Lung (tissue), 13 donors: ENCODE measurements around the gene BCAS1. TPM values are rescaled to one million over a fixed set of nuclear protein-coding genes. Genes with fewer than 3 reads are reported as not detected.

ENCODE experiments used
- ATAC-seq: fragments of 200-7000 bp; cut with Tn5 transposase; one replicate; pipeline ENCODE4 v1.9.1; 2020; ENCODE audit warnings: moderate number of reproducible peaks; ENCODE audit not compliant: insufficient read depth, low FRiP score
- DNase-seq, 3 donors: peaks; one replicate each; pipeline ENCODE4 v3.0.0-alpha.2; 2013 to 2017
- H3K27ac ChIP-seq, 2 donors: one replicate each; pipeline ENCODE4 v1.5.1; 2013; ENCODE audit warnings: mild to moderate bottlenecking in 2 of 2, moderate library complexity in 2 of 2, control low read depth in 1 of 2, inconsistent platforms in 1 of 2, low read depth in 1 of 2, low read length in 1 of 2
- H3K27me3 ChIP-seq, 3 donors: one replicate each; pipeline ENCODE4 v1.5.1; 2013; ENCODE audit warnings: low read length in 2 of 3; ENCODE audit not compliant: control insufficient read depth in 3 of 3, insufficient read depth in 3 of 3
- H3K36me3 ChIP-seq, 4 donors: one replicate each; pipeline ENCODE4 v1.5.1; 2013; ENCODE audit warnings: low read length in 4 of 4, mild to moderate bottlenecking in 1 of 4, moderate library complexity in 1 of 4; ENCODE audit not compliant: control insufficient read depth in 4 of 4, insufficient read depth in 4 of 4
- H3K4me1 ChIP-seq, 5 donors: one replicate each; pipeline ENCODE4 v1.5.1; 2013; ENCODE audit warnings: low read length in 5 of 5, mild to moderate bottlenecking in 2 of 5, moderate library complexity in 1 of 5; ENCODE audit not compliant: control insufficient read depth in 5 of 5, insufficient read depth in 5 of 5
- H3K4me3 ChIP-seq: one replicate; pipeline ENCODE4 v1.5.1; 2013; ENCODE audit warnings: mild to moderate bottlenecking, control low read depth, moderate library complexity
- H3K9ac ChIP-seq, 2 donors: one replicate each; pipeline ENCODE4 v1.5.1; 2013; ENCODE audit warnings: low read length in 2 of 2, control low read depth in 1 of 2; ENCODE audit not compliant: insufficient read depth in 1 of 2
- H3K9me3 ChIP-seq, 4 donors: one replicate each; pipeline ENCODE4 v1.5.1; 2013; ENCODE audit warnings: low read length in 3 of 4, mild to moderate bottlenecking in 1 of 4, moderate library complexity in 1 of 4; ENCODE audit not compliant: control insufficient read depth in 4 of 4, insufficient read depth in 3 of 4
- WGBS, 2 donors: extraction: QIAGEN DNeasy Blood & Tissue Kit; methylation state at CpG; one replicate each; pipeline ENCODE4 v1.1.7; 2013; 5-methylcytosine and 5-hydroxymethylcytosine counted together
- polyA plus RNA-seq, 2 donors: library from polyadenylated mRNA; stranded (reverse); fragments of 200-250 nt; gene quantifications; one replicate each; pipeline ENCODE4 v1.2.1, GENCODE V29; 2013
- small RNA-seq: library from RNA; depleted of rRNA; stranded (forward); fragments of <200 nt; gene quantifications from one replicate; pipeline ENCODE3, GENCODE V24; 2014; ENCODE audit warnings: low replicate concordance
- total RNA-seq, 2 donors: library from RNA; depleted of rRNA in 1 of 2; stranded (reverse); fragments of >200 nt in 1 of 2; gene quantifications; one replicate each; pipeline ENCODE4 v1.2.1, GENCODE V29; 2014 to 2021
- TF ChIP-seq, protein P1 (sequence below): IDR thresholded peaks from 2 replicates; pipeline ENCODE4 v1.5.1; 2012; ENCODE audit warnings: mild to moderate bottlenecking; ENCODE audit errors: control extremely low read depth, extremely low read depth
- donor health status: control.
- donor health status: control.
- donor health status: Bipolar disorder and iron deficiency.
- donor health status: healthy.
- donor health status: DM: yes; HTN: yes; CAD: no.

The BCAS1 gene
- total and polyA plus RNA-seq, 4 donors: 1.2 to 4.0 (median 2.3) TPM

DNA sequence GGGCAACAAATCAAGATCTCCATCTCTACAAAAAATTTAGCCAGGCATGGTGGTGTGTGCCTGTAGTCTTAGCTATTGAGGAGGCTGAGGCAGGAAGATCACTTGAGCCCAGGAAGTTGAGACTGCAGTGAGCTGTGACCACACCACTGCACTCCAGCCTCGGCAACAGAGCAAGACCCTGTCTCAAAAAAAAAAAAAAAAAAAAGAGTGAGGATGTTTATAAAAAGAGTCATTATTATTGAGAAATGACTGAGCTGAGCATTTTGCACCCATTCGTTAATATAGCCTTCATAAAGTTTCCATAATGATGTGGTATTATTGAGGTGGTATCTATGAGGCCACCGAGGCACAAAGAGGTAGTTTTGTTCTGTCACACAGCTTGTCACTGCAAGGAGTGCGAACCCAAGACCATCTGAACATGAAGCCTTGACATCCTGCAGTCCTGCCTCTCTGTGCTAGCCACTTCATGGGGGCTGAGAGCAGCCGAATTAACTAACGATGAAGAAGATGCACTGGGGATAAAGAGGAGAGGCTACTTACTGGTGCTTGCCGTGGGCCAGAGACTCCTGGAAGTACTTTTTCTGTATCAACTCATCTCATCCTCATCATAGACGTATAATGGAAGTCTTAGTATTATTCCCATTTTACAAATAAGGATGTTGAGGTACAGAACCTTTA is 175.5 kb downstream of the BCAS1 start:
- H3K4me1 ChIP-seq: peaks cover 0 to 6% (median 0%) of the 10 kb centered on the region in 5 donors
- TF ChIP-seq, protein P1, sequence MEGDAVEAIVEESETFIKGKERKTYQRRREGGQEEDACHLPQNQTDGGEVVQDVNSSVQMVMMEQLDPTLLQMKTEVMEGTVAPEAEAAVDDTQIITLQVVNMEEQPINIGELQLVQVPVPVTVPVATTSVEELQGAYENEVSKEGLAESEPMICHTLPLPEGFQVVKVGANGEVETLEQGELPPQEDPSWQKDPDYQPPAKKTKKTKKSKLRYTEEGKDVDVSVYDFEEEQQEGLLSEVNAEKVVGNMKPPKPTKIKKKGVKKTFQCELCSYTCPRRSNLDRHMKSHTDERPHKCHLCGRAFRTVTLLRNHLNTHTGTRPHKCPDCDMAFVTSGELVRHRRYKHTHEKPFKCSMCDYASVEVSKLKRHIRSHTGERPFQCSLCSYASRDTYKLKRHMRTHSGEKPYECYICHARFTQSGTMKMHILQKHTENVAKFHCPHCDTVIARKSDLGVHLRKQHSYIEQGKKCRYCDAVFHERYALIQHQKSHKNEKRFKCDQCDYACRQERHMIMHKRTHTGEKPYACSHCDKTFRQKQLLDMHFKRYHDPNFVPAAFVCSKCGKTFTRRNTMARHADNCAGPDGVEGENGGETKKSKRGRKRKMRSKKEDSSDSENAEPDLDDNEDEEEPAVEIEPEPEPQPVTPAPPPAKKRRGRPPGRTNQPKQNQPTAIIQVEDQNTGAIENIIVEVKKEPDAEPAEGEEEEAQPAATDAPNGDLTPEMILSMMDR: no peak
- no peaks in the 10 kb centered on the region for H3K36me3 ChIP-seq
- ATAC-seq (no peak), DNase-seq (no peak)
- peaks cover 0 to 3% (median under 1%) of the 10 kb centered on the region in 4 donors for H3K9me3 ChIP-seq
- H3K4me3 ChIP-seq: no peak overlapping the region
- 83% methylated on average over 8 of the region's 8 CpGs for WGBS, 2 donors
- H3K27me3 ChIP-seq: no peaks in the 10 kb centered on the region
- H3K9ac ChIP-seq: no peak overlapping the region
- H3K27ac ChIP-seq: no peak overlapping the region

Small RNAs within 50 kb of the gene (small RNA-seq; reads per million reads assigned to genes)
- gene MIR4756: not detected

Other genes starting within 250 kb of the BCAS1 start
- 1 to 10 TPM in 1 of 2 donors, under 1 TPM in 1; 0.68 to 1.5 TPM for gene CYP24A1, start 103.4 kb upstream of the BCAS1 start, total RNA-seq
- gene CYP24A1, start 103.4 kb upstream of the BCAS1 start, polyA plus RNA-seq: 1 to 10 TPM in 1 of 2 donors, under 1 TPM in 1; 0.30 to 5.9 TPM
- gene PFDN4, start 137.5 kb upstream of the BCAS1 start, total RNA-seq: 10 to 100 TPM; 15.9 to 51.8 TPM
- 10 to 100 TPM; 35.0 to 83.6 TPM for gene PFDN4, start 137.5 kb upstream of the BCAS1 start, polyA plus RNA-seq